ENCODE data around the gene BORA.
"Not testable (repeated sequence)": the region's sequence is repeated elsewhere in the genome, so short reads cannot be mapped to it uniquely, and the experiment has no call there.

The BORA gene

GRCh38 chr13:72694314-72694713, 33.4 kb upstream of the BORA start:
- CTCF ChIA-PET = interaction anchor here (1.4 kb wide), 1 partner anchor 12 kb away, joined by 3 read pairs; no protein-coding TSS in a partner anchor
- Histone ChIP-seq H3K4me1 (ENCODE audit: control extremely low read depth in 1 of 4, control insufficient read depth in 4 of 4, insufficient read depth in 4 of 4, low read length in 3 of 4) (no peaks in the 10 kb centered on the region), H3K27ac (ENCODE audit: insufficient read depth in 1 of 2, low read depth in 1 of 2, low read length in 2 of 2, poor library complexity in 1 of 2, severe bottlenecking in 2 of 2) (no peak overlapping the region), H3K36me3 (ENCODE audit: control insufficient read depth in 4 of 4, insufficient read depth in 4 of 4, low read length in 3 of 4) (no peaks in the 10 kb centered on the region), H3K9me3 (ENCODE audit: control extremely low read depth in 1 of 5, control insufficient read depth in 4 of 5, insufficient read depth in 2 of 5, low read depth in 1 of 5, low read length in 4 of 5) (peaks cover 0 to 8% (median 3%) of the 10 kb centered on the region in 5 experiments), H3K27me3 (replicated peaks in 2 of 5; ENCODE audit: control insufficient read depth in 4 of 5, insufficient read depth in 5 of 5, low read length in 4 of 5) (no peaks in the 10 kb centered on the region), H3K4me3 (ENCODE audit: control insufficient read depth in 1 of 7, extremely low read depth in 1 of 7, insufficient read depth in 4 of 7, low read depth in 2 of 7, low read length in 6 of 7) (no peak overlapping the region)
- no peak for DNase-seq
- POLR2A ChIA-PET = no interaction called here
- WGBS (ENCODE audit: insufficient coverage) = 90% methylated on average over 8 of the region's 8 CpGs

GRCh38 chr13:72696579-72696978, 31.1 kb upstream of the BORA start:
- peaks cover 0 to 8% (median 3%) of the 10 kb centered on the region in 5 experiments for H3K9me3 ChIP-seq (ENCODE audit: control extremely low read depth in 1 of 5, control insufficient read depth in 4 of 5, insufficient read depth in 2 of 5, low read depth in 1 of 5, low read length in 4 of 5)
- no peak overlapping the region for H3K27ac ChIP-seq (ENCODE audit: insufficient read depth in 1 of 2, low read depth in 1 of 2, low read length in 2 of 2, poor library complexity in 1 of 2, severe bottlenecking in 2 of 2)
- ChIA-PET CTCF (interaction anchor here (0.6 to 1.9 kb wide), 6 partner anchors 10 to 1532 kb away, joined by 3 to 8 read pairs (median 4); no protein-coding TSS in a partner anchor), POLR2A (no interaction called here)
- peak in 2 of 3 donors; percentile 21 to 34 for DNase-seq
- no peaks in the 10 kb centered on the region for H3K36me3 ChIP-seq (ENCODE audit: control insufficient read depth in 4 of 4, insufficient read depth in 4 of 4, low read length in 3 of 4)
- H3K27me3 ChIP-seq (replicated peaks in 2 of 5; ENCODE audit: control insufficient read depth in 4 of 5, insufficient read depth in 5 of 5, low read length in 4 of 5) = no peaks in the 10 kb centered on the region
- H3K4me1 ChIP-seq (ENCODE audit: control extremely low read depth in 1 of 4, control insufficient read depth in 4 of 4, insufficient read depth in 4 of 4, low read length in 3 of 4) = peaks cover 0 to 10% (median 5%) of the 10 kb centered on the region in 4 experiments
- no CpG with 5 or more reads among the region's 1 CpG for WGBS (ENCODE audit: insufficient coverage)
- no peak overlapping the region for H3K4me3 ChIP-seq (ENCODE audit: control insufficient read depth in 1 of 7, extremely low read depth in 1 of 7, insufficient read depth in 4 of 7, low read depth in 2 of 7, low read length in 6 of 7)

- ChIA-PET CTCF (interaction anchor here (2.0 kb wide), 1 partner anchor 56 kb away, joined by 6 read pairs; no protein-coding TSS in a partner anchor), POLR2A (no interaction called here)
- peaks cover 0 to 10% (median 5%) of the 10 kb centered on the region in 4 experiments for H3K4me1 ChIP-seq (ENCODE audit: control extremely low read depth in 1 of 4, control insufficient read depth in 4 of 4, insufficient read depth in 4 of 4, low read length in 3 of 4)
- no peak overlapping the region for H3K27ac ChIP-seq (ENCODE audit: insufficient read depth in 1 of 2, low read depth in 1 of 2, low read length in 2 of 2, poor library complexity in 1 of 2, severe bottlenecking in 2 of 2)
- H3K4me3 ChIP-seq (ENCODE audit: control insufficient read depth in 1 of 7, extremely low read depth in 1 of 7, insufficient read depth in 4 of 7, low read depth in 2 of 7, low read length in 6 of 7) = no peak overlapping the region
- no peaks in the 10 kb centered on the region for H3K36me3 ChIP-seq (ENCODE audit: control insufficient read depth in 4 of 4, insufficient read depth in 4 of 4, low read length in 3 of 4)
- no peaks in the 10 kb centered on the region for H3K27me3 ChIP-seq (replicated peaks in 2 of 5; ENCODE audit: control insufficient read depth in 4 of 5, insufficient read depth in 5 of 5, low read length in 4 of 5)
- DNase-seq = no peak
- 90% methylated on average over 2 of the region's 2 CpGs for whole genome bisulfite sequencing (ENCODE audit: insufficient coverage)
- peaks cover 0 to under 1% (median under 1%) of the 10 kb centered on the region in 5 experiments for H3K9me3 ChIP-seq (ENCODE audit: control extremely low read depth in 1 of 5, control insufficient read depth in 4 of 5, insufficient read depth in 2 of 5, low read depth in 1 of 5, low read length in 4 of 5)
Measured at GRCh38 chr13:72698164-72698563, 29.6 kb upstream of the BORA start.

GRCh38 chr13:72700509-72700908, 27.2 kb upstream of the BORA start:
- CTCF ChIA-PET = interaction anchor here (1.1 kb wide), 1 partner anchor 36 kb away, joined by 3 read pairs; no protein-coding TSS in a partner anchor
- H3K27me3 ChIP-seq (replicated peaks in 2 of 5; ENCODE audit: control insufficient read depth in 4 of 5, insufficient read depth in 5 of 5, low read length in 4 of 5) = no peaks in the 10 kb centered on the region
- WGBS (ENCODE audit: insufficient coverage) = no CpG with 5 or more reads among the region's 1 CpG
- DNase-seq = peak in 2 of 3 donors; percentile 45 to 54
- H3K36me3 ChIP-seq (ENCODE audit: control insufficient read depth in 4 of 4, insufficient read depth in 4 of 4, low read length in 3 of 4) = no peaks in the 10 kb centered on the region
- H3K27ac ChIP-seq (ENCODE audit: insufficient read depth in 1 of 2, low read depth in 1 of 2, low read length in 2 of 2, poor library complexity in 1 of 2, severe bottlenecking in 2 of 2) = no peak overlapping the region
- POLR2A ChIA-PET = no interaction called here
- no peak overlapping the region for H3K4me3 ChIP-seq (ENCODE audit: control insufficient read depth in 1 of 7, extremely low read depth in 1 of 7, insufficient read depth in 4 of 7, low read depth in 2 of 7, low read length in 6 of 7)
- H3K9me3 ChIP-seq (ENCODE audit: control extremely low read depth in 1 of 5, control insufficient read depth in 4 of 5, insufficient read depth in 2 of 5, low read depth in 1 of 5, low read length in 4 of 5) = no peaks in the 10 kb centered on the region
- peaks cover 0 to 10% (median 5%) of the 10 kb centered on the region in 4 experiments for H3K4me1 ChIP-seq (ENCODE audit: control extremely low read depth in 1 of 4, control insufficient read depth in 4 of 4, insufficient read depth in 4 of 4, low read length in 3 of 4)

GRCh38 chr13:72716776-72717175, 10.9 kb upstream of the BORA start:
- Histone ChIP-seq H3K36me3 (ENCODE audit: control insufficient read depth in 4 of 4, insufficient read depth in 4 of 4, low read length in 3 of 4) (peaks cover 25 to 71% (median 48%) of the 10 kb centered on the region in 4 experiments), H3K9me3 (ENCODE audit: control extremely low read depth in 1 of 5, control insufficient read depth in 4 of 5, insufficient read depth in 2 of 5, low read depth in 1 of 5, low read length in 4 of 5) (peaks cover 0 to 17% (median 16%) of the 10 kb centered on the region in 5 experiments), H3K4me3 (ENCODE audit: control insufficient read depth in 1 of 7, extremely low read depth in 1 of 7, insufficient read depth in 4 of 7, low read depth in 2 of 7, low read length in 6 of 7) (no peak overlapping the region), H3K27ac (ENCODE audit: insufficient read depth in 1 of 2, low read depth in 1 of 2, low read length in 2 of 2, poor library complexity in 1 of 2, severe bottlenecking in 2 of 2) (no peak overlapping the region), H3K27me3 (replicated peaks in 2 of 5; ENCODE audit: control insufficient read depth in 4 of 5, insufficient read depth in 5 of 5, low read length in 4 of 5) (no peaks in the 10 kb centered on the region), H3K4me1 (ENCODE audit: control extremely low read depth in 1 of 4, control insufficient read depth in 4 of 4, insufficient read depth in 4 of 4, low read length in 3 of 4) (no peaks in the 10 kb centered on the region)
- 95% methylated on average over 2 of the region's 3 CpGs for WGBS (ENCODE audit: insufficient coverage)
- CTCF ChIA-PET = no interaction called here
- no peak for DNase-seq
- POLR2A ChIA-PET = no interaction called here

GRCh38 chr13:72726185-72726584, 1.5 kb upstream of the BORA start:
- peak in 1 of 3 donors; percentile 3 for DNase-seq
- H3K27me3 ChIP-seq (replicated peaks in 2 of 5; ENCODE audit: control insufficient read depth in 4 of 5, insufficient read depth in 5 of 5, low read length in 4 of 5); H3K27ac ChIP-seq (ENCODE audit: insufficient read depth in 1 of 2, low read depth in 1 of 2, low read length in 2 of 2, poor library complexity in 1 of 2, severe bottlenecking in 2 of 2); CTCF ChIA-PET; H3K9me3 ChIP-seq (ENCODE audit: control extremely low read depth in 1 of 5, control insufficient read depth in 4 of 5, insufficient read depth in 2 of 5, low read depth in 1 of 5, low read length in 4 of 5); POLR2A ChIA-PET: not testable (repeated sequence)
- peak overlapping the region in 5 of 7 experiments; percentile 87 to 97 (median 90) for H3K4me3 ChIP-seq (ENCODE audit: control insufficient read depth in 1 of 7, extremely low read depth in 1 of 7, insufficient read depth in 4 of 7, low read depth in 2 of 7, low read length in 6 of 7)
- peaks cover 2 to 27% (median 18%) of the 10 kb centered on the region in 4 experiments for H3K4me1 ChIP-seq (ENCODE audit: control extremely low read depth in 1 of 4, control insufficient read depth in 4 of 4, insufficient read depth in 4 of 4, low read length in 3 of 4)
- H3K36me3 ChIP-seq (ENCODE audit: control insufficient read depth in 4 of 4, insufficient read depth in 4 of 4, low read length in 3 of 4) = peaks cover 0 to 22% (median 5%) of the 10 kb centered on the region in 4 experiments
- 96% methylated on average over 6 of the region's 15 CpGs for WGBS (ENCODE audit: insufficient coverage)

- WGBS (ENCODE audit: insufficient coverage) = 2% methylated on average over 44 of the region's 49 CpGs
- POLR2A ChIA-PET = no interaction called here
- CTCF ChIA-PET = no interaction called here
- DNase-seq = peak; percentile 56 to 85 (median 75)
- Histone ChIP-seq H3K4me3 (ENCODE audit: control insufficient read depth in 1 of 7, extremely low read depth in 1 of 7, insufficient read depth in 4 of 7, low read depth in 2 of 7, low read length in 6 of 7) (peak overlapping the region; percentile 68 to 97 (median 88)), H3K4me1 (ENCODE audit: control extremely low read depth in 1 of 4, control insufficient read depth in 4 of 4, insufficient read depth in 4 of 4, low read length in 3 of 4) (peaks cover 2 to 27% (median 18%) of the 10 kb centered on the region in 4 experiments), H3K27me3 (replicated peaks in 2 of 5; ENCODE audit: control insufficient read depth in 4 of 5, insufficient read depth in 5 of 5, low read length in 4 of 5) (no peaks in the 10 kb centered on the region), H3K9me3 (ENCODE audit: control extremely low read depth in 1 of 5, control insufficient read depth in 4 of 5, insufficient read depth in 2 of 5, low read depth in 1 of 5, low read length in 4 of 5) (no peaks in the 10 kb centered on the region), H3K27ac (ENCODE audit: insufficient read depth in 1 of 2, low read depth in 1 of 2, low read length in 2 of 2, poor library complexity in 1 of 2, severe bottlenecking in 2 of 2) (peak overlapping the region in 1 of 2 experiments; percentile 82), H3K36me3 (ENCODE audit: control insufficient read depth in 4 of 4, insufficient read depth in 4 of 4, low read length in 3 of 4) (peaks cover 0 to 20% (median 5%) of the 10 kb centered on the region in 4 experiments)
Measured at GRCh38 chr13:72726726-72727416, 852 bp upstream of the BORA start.
